Glomerular visceral epithelial cell (primary cell): ENCODE results near the gene LIMA1.
"Not testable (repeated sequence)": the region's sequence is repeated elsewhere in the genome, so short reads cannot be mapped to it uniquely, and the experiment has no call there.

Experiments
- DNase-seq: peaks from one replicate; pipeline ENCODE4 v3.0.0-alpha.2; 2016; ENCODE audit errors: extremely low spot score

LIMA1 gene

GRCh38 chr12:50287271-50287670, 4.0 kb upstream of the LIMA1 start:
- no peak for DNase-seq

GRCh38 chr12:50285253-50285652, 1.9 kb upstream of the LIMA1 start:
- DNase-seq, result no peak

- DNase-seq, result peak; percentile 16
Measured at GRCh38 chr12:50282721-50283228, 545 bp downstream of the LIMA1 start.

- DNase-seq, result no peak
Measured at GRCh38 chr12:50279501-50279900, 3.8 kb downstream of the LIMA1 start.

- no peak for DNase-seq
Measured at GRCh38 chr12:50276912-50277671, 6.2 kb downstream of the LIMA1 start.

GRCh38 chr12:50276068-50276467, 7.3 kb downstream of the LIMA1 start:
- no peak for DNase-seq

- no peak for DNase-seq
Measured at GRCh38 chr12:50275556-50275955, 7.8 kb downstream of the LIMA1 start.

GRCh38 chr12:50275127-50275526, 8.2 kb downstream of the LIMA1 start:
- DNase-seq, result not testable (repeated sequence)

- DNase-seq, result no peak
Measured at GRCh38 chr12:50271724-50272247, 11.5 kb downstream of the LIMA1 start.

- DNase-seq, result no peak
Measured at GRCh38 chr12:50268482-50268881, 14.8 kb downstream of the LIMA1 start.

- DNase-seq, result no peak
Measured at GRCh38 chr12:50265770-50266524, 17.4 kb downstream of the LIMA1 start.

- DNase-seq, result no peak
Measured at GRCh38 chr12:50263832-50264231, 19.5 kb downstream of the LIMA1 start.

- DNase-seq, result no peak
Measured at GRCh38 chr12:50261654-50262053, 21.7 kb downstream of the LIMA1 start.

GRCh38 chr12:50258167-50258551, 25.2 kb downstream of the LIMA1 start:
- DNase-seq, result no peak

- DNase-seq, result no peak
Measured at GRCh38 chr12:50257236-50258166, 25.8 kb downstream of the LIMA1 start.

GRCh38 chr12:50256761-50257160, 26.6 kb downstream of the LIMA1 start:
- DNase-seq, result no peak

GRCh38 chr12:50252977-50253602, 30.2 kb downstream of the LIMA1 start:
- DNase-seq, result no peak

- no peak for DNase-seq
Measured at GRCh38 chr12:50251619-50252252, 31.6 kb downstream of the LIMA1 start.

GRCh38 chr12:50249464-50250182, 33.7 kb downstream of the LIMA1 start:
- no peak for DNase-seq

GRCh38 chr12:50248883-50249282, 34.4 kb downstream of the LIMA1 start:
- DNase-seq, result no peak
